NCI-H2081 treated with DMSO at 0.1 percent for 48 hours (cell line): Measurements from ENCODE around the gene CCL27.

Source experiments
- DNase-seq: peaks from one replicate; lab custom pipeline; 2025; lab: John Stamatoyannopoulos, UW

Gene CCL27

GRCh38 chr9:34662526-34663302 lies at the start of gene CCL27:
CCL27 (minus strand) TSS chr9:34662657; CDS start chr9:34662633, 24 bp downstream.
- DNase-seq: no peak

GRCh38 chr9:34712140-34712539 lies 49.7 kb upstream of the CCL27 start:
- no peak for DNase-seq

- no peak for DNase-seq
Observed at GRCh38 chr9:34710023-34710422, 47.6 kb upstream of the CCL27 start, which contains the start of gene CCL21. CCL21 (minus strand) TSS chr9:34710136; CDS start chr9:34710066, 70 bp downstream.

- DNase-seq: no peak
Observed at GRCh38 chr9:34709196-34709978, 46.9 kb upstream of the CCL27 start.

GRCh38 chr9:34707130-34707529 lies 44.7 kb upstream of the CCL27 start:
- DNase-seq: no peak

- DNase-seq: no peak
Observed at GRCh38 chr9:34701769-34702736, 39.6 kb upstream of the CCL27 start.

- peak; percentile 6 for DNase-seq
Observed at GRCh38 chr9:34701023-34701768, 38.7 kb upstream of the CCL27 start.

GRCh38 chr9:34694811-34695210 lies 32.4 kb upstream of the CCL27 start:
- DNase-seq: no peak

- DNase-seq: no peak
Observed at GRCh38 chr9:34693560-34693959, 31.1 kb upstream of the CCL27 start.

- no peak for DNase-seq
Observed at GRCh38 chr9:34691936-34692315, 29.5 kb upstream of the CCL27 start.

GRCh38 chr9:34690983-34691935 lies 28.8 kb upstream of the CCL27 start, which contains the start of gene CCL19:
CCL19 (minus strand) TSS chr9:34691276; CDS start chr9:34691139, 137 bp downstream.
- DNase-seq: no peak

GRCh38 chr9:34689512-34689911 lies 27.1 kb upstream of the CCL27 start:
- DNase-seq: no peak

- DNase-seq: no peak
Observed at GRCh38 chr9:34689116-34689470, 26.6 kb upstream of the CCL27 start.

GRCh38 chr9:34688329-34689115 lies 26.1 kb upstream of the CCL27 start:
- DNase-seq: no peak

- no peak for DNase-seq
Observed at GRCh38 chr9:34687276-34688030, 25.0 kb upstream of the CCL27 start.

- DNase-seq: no peak
Observed at GRCh38 chr9:34686732-34687131, 24.3 kb upstream of the CCL27 start.

- no peak for DNase-seq
Observed at GRCh38 chr9:34686231-34686630, 23.8 kb upstream of the CCL27 start.

GRCh38 chr9:34685591-34685990 lies 23.1 kb upstream of the CCL27 start:
- no peak for DNase-seq

GRCh38 chr9:34684816-34685215 lies 22.4 kb upstream of the CCL27 start:
- DNase-seq: no peak
